Colonic mucosa (tissue), 4 donors: ENCODE data around the gene TNFRSF11A. TPM values are rescaled to one million over a fixed set of nuclear protein-coding genes. Genes with fewer than 3 reads are reported as not detected.
A peak's percentile ranks its signal among the peaks of the same experiment; 100 is the strongest.

Experiments
- DNase-seq: peaks from one replicate; pipeline ENCODE4 v3.0.0-alpha.2; 2020
- H3K27ac ChIP-seq: fragments of 200-600 bp; one replicate; pipeline ENCODE4 v1.8.0; 2021
- H3K27me3 ChIP-seq: fragments of 200-600 bp; one replicate; pipeline ENCODE4 v1.8.0; 2021
- H3K36me3 ChIP-seq: fragments of 200-600 bp; one replicate; pipeline ENCODE4 v1.8.0; 2021
- H3K4me1 ChIP-seq: fragments of 200-600 bp; one replicate; pipeline ENCODE4 v1.8.0; 2021; ENCODE audit warnings: mild to moderate bottlenecking
- H3K4me3 ChIP-seq: fragments of 200-600 bp; one replicate; pipeline ENCODE4 v1.8.0; 2021
- H3K9ac ChIP-seq, 2 donors: one replicate each; pipeline ENCODE4 v1.7.0; 2013; ENCODE audit warnings: control low read depth in 2 of 2, low read depth in 2 of 2, low read length in 2 of 2
- H3K9me3 ChIP-seq: fragments of 200-600 bp; one replicate; pipeline ENCODE4 v1.8.0; 2021
- CTCF ChIP-seq: fragments of 200-600 bp; IDR thresholded peaks from one replicate; pipeline ENCODE4 v1.8.0; 2022; ENCODE audit warnings: antibody characterized with exemption, mild to moderate bottlenecking
- intact Hi-C: fragments of 100-400 bp; cut with DNase I; formaldehyde crosslinking; loops from one replicate; pipeline ENCODE4 v1.14.1; 2022
- total RNA-seq, 2 donors: library from RNA; stranded (reverse); fragmentation: NEBNext Ultra II Directional in 1 of 2; extraction: Animal tissue kit (Norgen Biotek cat#: 25700) in 1 of 2; gene quantifications; one replicate each; pipeline ENCODE4 v1.2.1, GENCODE V29; 2021
- donor health status: healthy.
- donor health status: DM: no; HTN: no; CAD: no.
- donor health status: DM: no; HTN: no; CAD: no.

Gene TNFRSF11A
- total RNA-seq, 2 donors from 2014 or later, result 80.6 to 86.6 TPM

- Histone ChIP-seq H3K9ac (peak overlapping the region in 1 of 2 donors; percentile 57), H3K27ac (peak overlapping the region; percentile 19), H3K27me3 (no peaks in the 10 kb centered on the region), H3K9me3 (no peaks in the 10 kb centered on the region), H3K4me1 (peaks cover 5% of the 10 kb centered on the region), H3K4me3 (no peak overlapping the region), H3K36me3 (no peaks in the 10 kb centered on the region)
- intact Hi-C loops, result no loop called here
- DNase-seq, result peak; percentile 64
- no peak for TF ChIP-seq CTCF
Measured at GRCh38 chr18:62334120-62334519, 9.0 kb downstream of the TNFRSF11A start.

- H3K27me3 ChIP-seq, result no peaks in the 10 kb centered on the region
- no peak overlapping the region for H3K27ac ChIP-seq
- H3K9me3 ChIP-seq, result no peaks in the 10 kb centered on the region
- H3K4me3 ChIP-seq, result no peak overlapping the region
- no peak for DNase-seq
- TF ChIP-seq CTCF, result no peak
- peaks cover 8% of the 10 kb centered on the region for H3K4me1 ChIP-seq
- no peaks in the 10 kb centered on the region for H3K36me3 ChIP-seq
- intact Hi-C loops, result no loop called here
- H3K9ac ChIP-seq, result no peak overlapping the region
Measured at GRCh38 chr18:62335494-62335893, 10.4 kb downstream of the TNFRSF11A start.

- DNase-seq, result no peak
- Histone ChIP-seq H3K9me3 (no peaks in the 10 kb centered on the region), H3K9ac (peak overlapping the region in 1 of 2 donors; percentile 55), H3K36me3 (no peaks in the 10 kb centered on the region), H3K4me1 (peaks cover 4% of the 10 kb centered on the region), H3K27ac (no peak overlapping the region), H3K4me3 (no peak overlapping the region), H3K27me3 (no peaks in the 10 kb centered on the region)
- no peak for TF ChIP-seq CTCF
- intact Hi-C loops, result no loop called here
Measured at GRCh38 chr18:62336618-62337017, 11.5 kb downstream of the TNFRSF11A start.

GRCh38 chr18:62337336-62337735 lies 12.2 kb downstream of the TNFRSF11A start:
- peaks cover 4% of the 10 kb centered on the region for H3K4me1 ChIP-seq
- no peak overlapping the region for H3K27ac ChIP-seq
- no peak for DNase-seq

GRCh38 chr18:62338446-62339105 lies 13.5 kb downstream of the TNFRSF11A start:
- no peak for DNase-seq
- no peaks in the 10 kb centered on the region for H3K27me3 ChIP-seq
- H3K27ac ChIP-seq, result peak overlapping the region; percentile 53
- intact Hi-C loops, result no loop called here
- no peak overlapping the region for H3K9ac ChIP-seq
- no peak overlapping the region for H3K4me3 ChIP-seq
- H3K4me1 ChIP-seq, result peaks cover 4% of the 10 kb centered on the region
- no peaks in the 10 kb centered on the region for H3K36me3 ChIP-seq
- no peak for TF ChIP-seq CTCF
- H3K9me3 ChIP-seq, result no peaks in the 10 kb centered on the region

More at GRCh38 chr18:62337336-62337735, 12.2 kb downstream of the TNFRSF11A start:
- intact Hi-C loops, result no loop called here
- TF ChIP-seq CTCF, result no peak
- H3K36me3 ChIP-seq, result no peaks in the 10 kb centered on the region
- H3K27me3 ChIP-seq, result no peaks in the 10 kb centered on the region
- H3K4me3 ChIP-seq, result no peak overlapping the region
- H3K9me3 ChIP-seq, result no peaks in the 10 kb centered on the region
- no peak overlapping the region for H3K9ac ChIP-seq
